IMR-90 (cell line): ENCODE measurements around the gene PLA2G1B. TPM values are rescaled to one million over a fixed set of nuclear protein-coding genes. Genes with fewer than 3 reads are reported as not detected.

Source experiments
- ATAC-seq: fragments of 200-7000 bp; cut with Tn5 transposase; 2 replicates; pipeline ENCODE4 v1.9.1; 2020; ENCODE audit warnings: low read depth, mild to moderate bottlenecking, moderate library complexity
- BruUV-seq: library from RNA; stranded (reverse); fragments of 400-500 nt; replicated peaks from 2 replicates; lab custom pipeline; 2021; lab: Mats Ljungman, UMichigan
- CTCF ChIA-PET: fragments of 300-600 bp; formaldehyde crosslinking; extraction: SDS; loops from one replicate; lab custom pipeline; 2021; ENCODE audit warnings: antibody characterized with exemption; lab: Yijun Ruan, JAX
- POLR2A ChIA-PET: fragments of 300-600 bp; sonication (Branson Sonifier 250); formaldehyde crosslinking; loops from one replicate; lab custom pipeline; 2022; ENCODE audit warnings: antibody characterized with exemption; ENCODE audit not compliant: unreplicated experiment; lab: Charles Lee
- DNase-seq: peaks from one replicate; pipeline ENCODE4 v3.0.0; 2013
- H2AFZ ChIP-seq: replicated peaks from 2 replicates; pipeline ENCODE3; 2013; ENCODE audit warnings: low read length, mild to moderate bottlenecking; ENCODE audit not compliant: poor library complexity
- H2AK5ac ChIP-seq: 2 replicates; pipeline ENCODE4 v1.6.1; 2013; ENCODE audit warnings: low read depth, low read length, inconsistent platforms
- H2AK9ac ChIP-seq: replicated peaks from 2 replicates; pipeline ENCODE3; 2013; ENCODE audit warnings: mild to moderate bottlenecking, low read depth, low read length, moderate library complexity; ENCODE audit not compliant: poor library complexity
- H2BK120ac ChIP-seq: 2 replicates; pipeline ENCODE4 v1.6.1; 2013; ENCODE audit warnings: low read depth, low read length, inconsistent platforms
- H2BK15ac ChIP-seq: 3 replicates; pipeline ENCODE4 v1.6.1; 2013; ENCODE audit warnings: low read depth, low read length, inconsistent platforms
- H2BK20ac ChIP-seq: 2 replicates; pipeline ENCODE4 v1.6.1; 2013; ENCODE audit warnings: low read depth, mild to moderate bottlenecking, inconsistent platforms, low read length, moderate library complexity
- H2BK5ac ChIP-seq: 2 replicates; pipeline ENCODE4 v1.6.1; 2013; ENCODE audit warnings: mild to moderate bottlenecking, low read depth, low read length, inconsistent platforms; ENCODE audit not compliant: poor library complexity, severe bottlenecking
- H3K14ac ChIP-seq: replicated peaks from 2 replicates; pipeline ENCODE4 v1.6.1; 2013; ENCODE audit warnings: low read depth, low read length, inconsistent platforms
- H3K18ac ChIP-seq: 2 replicates; pipeline ENCODE4 v1.6.1; 2013; ENCODE audit warnings: low read depth, low read length, control low read depth
- H3K23ac ChIP-seq: 2 replicates; pipeline ENCODE4 v1.6.1; 2013; ENCODE audit warnings: low read depth, low read length, inconsistent platforms
- H3K27ac ChIP-seq: 2 replicates; pipeline ENCODE4 v1.5.1; 2013; ENCODE audit warnings: mild to moderate bottlenecking, control low read depth, low read length; ENCODE audit not compliant: insufficient read depth
- H3K27me3 ChIP-seq: 2 replicates; pipeline ENCODE4 v1.6.1; 2013; ENCODE audit warnings: low read length; ENCODE audit not compliant: control insufficient read depth, insufficient read depth
- H3K36me3 ChIP-seq: 2 replicates; pipeline ENCODE4 v1.6.1; 2013; ENCODE audit warnings: low read length, mixed read lengths; ENCODE audit not compliant: control insufficient read depth, insufficient read depth
- H3K4ac ChIP-seq: 2 replicates; pipeline ENCODE4 v1.6.1; 2013; ENCODE audit warnings: low read depth, low read length, inconsistent platforms
- H3K4me1 ChIP-seq: 2 replicates; pipeline ENCODE4 v1.6.1; 2013; ENCODE audit warnings: low read length, mixed read lengths; ENCODE audit not compliant: control insufficient read depth, insufficient read depth
- H3K4me2 ChIP-seq: 2 replicates; pipeline ENCODE4 v1.6.1; 2013; ENCODE audit warnings: low read depth, mild to moderate bottlenecking, control low read depth, low read length, moderate library complexity
- H3K4me3 ChIP-seq: 2 replicates; pipeline ENCODE4 v1.5.1; 2013; ENCODE audit warnings: low read depth, mild to moderate bottlenecking, control low read depth, low read length, moderate library complexity; ENCODE audit not compliant: insufficient read depth
- H3K56ac ChIP-seq: 2 replicates; pipeline ENCODE4 v1.6.1; 2013; ENCODE audit warnings: low read length, inconsistent platforms; ENCODE audit not compliant: insufficient read depth; ENCODE audit errors: extremely low read depth
- H3K79me1 ChIP-seq, 2 experiments: 2 replicates each; pipeline ENCODE4 v1.6.1; 2013; ENCODE audit warnings: low read length in 2 of 2, inconsistent platforms in 1 of 2, low read depth in 1 of 2
- H3K9ac ChIP-seq: 2 replicates; pipeline ENCODE4 v1.6.1; 2013; ENCODE audit warnings: low read depth, low read length, control low read depth
- H3K9me1 ChIP-seq: 2 replicates; pipeline ENCODE4 v1.6.1; 2013; ENCODE audit warnings: low read length, inconsistent platforms; ENCODE audit not compliant: insufficient read depth
- H3K9me3 ChIP-seq: 2 replicates; pipeline ENCODE4 v1.6.1; 2013; ENCODE audit warnings: low read length; ENCODE audit not compliant: control insufficient read depth, insufficient read depth
- H4K20me1 ChIP-seq: 2 replicates; pipeline ENCODE4 v1.6.1; 2013; ENCODE audit warnings: low read length, inconsistent platforms; ENCODE audit not compliant: insufficient read depth
- H4K5ac ChIP-seq: 2 replicates; pipeline ENCODE4 v1.6.1; 2013; ENCODE audit warnings: mild to moderate bottlenecking, low read depth, low read length, control low read depth
- H4K8ac ChIP-seq, 2 experiments: 2 replicates each; pipeline ENCODE4 v1.6.1; 2013; ENCODE audit warnings: low read depth in 2 of 2, low read length in 2 of 2, control low read depth in 1 of 2, inconsistent platforms in 1 of 2
- H4K91ac ChIP-seq: 2 replicates; pipeline ENCODE4 v1.6.1; 2013; ENCODE audit warnings: low read depth, low read length, inconsistent platforms; ENCODE audit not compliant: insufficient read depth
- BHLHE40 ChIP-seq: fragments of 150-350 bp; IDR thresholded peaks from 2 replicates; pipeline ENCODE4 v1.6.1; 2016; ENCODE audit warnings: mild to moderate bottlenecking, low read depth, low read length
- CEBPB ChIP-seq: IDR thresholded peaks from 2 replicates; pipeline ENCODE4 v1.6.1; 2012; ENCODE audit warnings: low read depth, low read length, improper control_type of control experiment
- CHD1 ChIP-seq: IDR thresholded peaks from 2 replicates; pipeline ENCODE4 v1.6.1; 2012; ENCODE audit warnings: low read depth, low read length, improper control_type of control experiment
- CTCF ChIP-seq: conservative IDR thresholded peaks from 2 replicates; pipeline ENCODE4 v1.5.1; 2012; ENCODE audit warnings: mild to moderate bottlenecking, low read depth, low read length, improper control_type of control experiment
- ELK1 ChIP-seq: fragments of 150-350 bp; IDR thresholded peaks from 2 replicates; pipeline ENCODE4 v1.6.1; 2016; ENCODE audit warnings: low read depth, mild to moderate bottlenecking, low read length, moderate library complexity, borderline replicate concordance
- FOS ChIP-seq: fragments of 150-350 bp; IDR thresholded peaks from 2 replicates; pipeline ENCODE4 v1.6.1; 2016; ENCODE audit warnings: low read depth, low read length
- MAFK ChIP-seq: IDR thresholded peaks from 2 replicates; pipeline ENCODE4 v1.6.1; 2012; ENCODE audit warnings: low read depth, low read length, improper control_type of control experiment
- MAZ ChIP-seq: IDR thresholded peaks from 2 replicates; pipeline ENCODE4 v1.6.1; 2012; ENCODE audit warnings: low read depth, mild to moderate bottlenecking, low read length, improper control_type of control experiment, moderate library complexity, borderline replicate concordance
- MXI1 ChIP-seq: IDR thresholded peaks from 2 replicates; pipeline ENCODE4 v1.6.1; 2012; ENCODE audit warnings: low read depth, mild to moderate bottlenecking, low read length, moderate library complexity, borderline replicate concordance
- NFE2L2 ChIP-seq: fragments of 150-350 bp; IDR thresholded peaks from 2 replicates; pipeline ENCODE4 v1.6.1; 2016; ENCODE audit warnings: low read depth, mild to moderate bottlenecking, low read length
- POLR2A ChIP-seq: IDR thresholded peaks from 2 replicates; pipeline ENCODE4 v1.6.1; 2012; ENCODE audit warnings: mild to moderate bottlenecking, low read depth, low read length
- RAD21 ChIP-seq: IDR thresholded peaks from 2 replicates; pipeline ENCODE4 v1.6.1; 2012; ENCODE audit warnings: low read length, improper control_type of control experiment
- RCOR1 ChIP-seq: IDR thresholded peaks from 2 replicates; pipeline ENCODE4 v1.6.1; 2012; ENCODE audit warnings: mild to moderate bottlenecking, low read length, improper control_type of control experiment; ENCODE audit not compliant: insufficient replicate concordance
- RFX5 ChIP-seq: IDR thresholded peaks from 2 replicates; pipeline ENCODE4 v1.8.0; 2012; ENCODE audit warnings: low read depth, mild to moderate bottlenecking, low read length, moderate library complexity
- SMC3 ChIP-seq: fragments of 150-350 bp; IDR thresholded peaks from 2 replicates; pipeline ENCODE4 v1.6.1; 2016; ENCODE audit warnings: low read depth, mild to moderate bottlenecking, antibody characterized with exemption, low read length, moderate library complexity
- USF2 ChIP-seq: fragments of 150-350 bp; IDR thresholded peaks from 2 replicates; pipeline ENCODE4 v1.6.1; 2017; ENCODE audit warnings: mild to moderate bottlenecking, antibody characterized with exemption, low read length, low read depth
- WGBS, 2 experiments: methylation state at CpG; one replicate each; pipeline versions ENCODE4 v1.1.5 to v1.1.7; 2013; ENCODE audit warnings: missing lambda C conversion rate in 2 of 2; ENCODE audit not compliant: insufficient read length in 1 of 2; ENCODE audit errors: extremely low coverage in 2 of 2; 5-methylcytosine and 5-hydroxymethylcytosine counted together
- dilution Hi-C: fragments of 300-500 bp; cut with HindIII; formaldehyde crosslinking; loops from one replicate; pipeline ENCODE4 v1.14.3; 2018; ENCODE audit warnings: low sequenced_read_pairs; ENCODE audit not compliant: unreplicated experiment
- in situ Hi-C: fragments of 300-500 bp; cut with MboI; formaldehyde crosslinking; loops from 3 replicates; pipeline ENCODE4 v1.14.3; 2019; ENCODE audit warnings: low sequenced_read_pairs, inconsistent platforms, mixed read lengths
- intact Hi-C: fragments of 100-400 bp; cut with micrococcal nuclease; formaldehyde crosslinking; loops from 2 replicates; pipeline ENCODE4 v1.10.0; 2022
- polyA plus RNA-seq, 3 experiments: library from polyadenylated mRNA; depleted of rRNA; stranded (reverse); fragments of >200 nt; gene quantifications; 2 replicates each; pipeline ENCODE4 v1.2.3, GENCODE V29; 2012; ENCODE audit warnings: low replicate concordance in 1 of 3
- total RNA-seq: library from RNA; depleted of rRNA; stranded (reverse); fragments of >200 nt; gene quantifications from 2 replicates; pipeline ENCODE4 v1.2.3, GENCODE V29; 2012

PLA2G1B gene
- total and polyA plus RNA-seq, 2 of the 4 experiments (the other 2 are of a cell fraction): not detected

GRCh38 chr12:120373683-120374082 is 46.1 kb upstream of the PLA2G1B start:
- no peak overlapping the region for H3K23ac ChIP-seq
- H3K27me3 ChIP-seq: peaks cover 79% of the 10 kb centered on the region

More at GRCh38 chr12:120373683-120374082, 46.1 kb upstream of the PLA2G1B start:
- Histone ChIP-seq H3K9me1 (no peaks in the 10 kb centered on the region), H3K79me1 (no peaks in the 10 kb centered on the region), H2AK9ac (no peak overlapping the region), H4K8ac (no peak overlapping the region), H4K5ac (no peak overlapping the region), H3K27ac (no peak overlapping the region), H3K4me2 (no peak overlapping the region), H2AK5ac (no peak overlapping the region), H2BK120ac (no peak overlapping the region), H3K4me1 (no peaks in the 10 kb centered on the region), H3K9ac (no peak overlapping the region), H2BK20ac (no peak overlapping the region), H3K56ac (no peak overlapping the region), H3K9me3 (no peaks in the 10 kb centered on the region), H3K36me3 (no peaks in the 10 kb centered on the region), H3K18ac (no peak overlapping the region), H3K4me3 (no peak overlapping the region), H2BK15ac (no peak overlapping the region), H3K14ac (no peak overlapping the region), H4K20me1 (peaks cover 5% of the 10 kb centered on the region; the same call in 1 of the 2 replicates), H2BK5ac (no peak overlapping the region), H2AFZ (no peak overlapping the region), H3K4ac (no peak overlapping the region), H4K91ac (no peak overlapping the region)
- CTCF ChIA-PET: interaction anchor here (0.7 kb wide), 1 partner anchor 1035 kb away, joined by 3 read pairs; no protein-coding TSS in a partner anchor
- intact Hi-C loops: loop anchor here (5.0 kb wide), 1 partner anchor 39 kb away; no protein-coding TSS in a partner anchor
- 82% methylated on average over 5 of the region's 8 CpGs; no CpG with 5 or more reads in 1 of the 2 experiments for WGBS, 2 experiments
- TF ChIP-seq RAD21: no peak
- TF ChIP-seq CHD1: no peak
- no peak for TF ChIP-seq NFE2L2
- no peak for TF ChIP-seq RFX5
- TF ChIP-seq FOS: no peak
- no peak for TF ChIP-seq MAZ
- TF ChIP-seq RCOR1: no peak
- no peak for TF ChIP-seq CEBPB
- no peak for TF ChIP-seq ELK1
- TF ChIP-seq POLR2A: no peak
- no peak for TF ChIP-seq BHLHE40
- no peak for TF ChIP-seq MXI1
- no peak for TF ChIP-seq CTCF
- no peak for TF ChIP-seq MAFK
- TF ChIP-seq SMC3: no peak
- TF ChIP-seq USF2: no peak
- no TSS peak for BruUV-seq
- DNase-seq (no peak), ATAC-seq (no peak)
- POLR2A ChIA-PET: no interaction called here
- dilution Hi-C loops: no loop called here
- in situ Hi-C loops: no loop called here
